ENCODE data around the gene GLUD1.
"Not testable (repeated sequence)": the region's sequence is repeated elsewhere in the genome, so short reads cannot be mapped to it uniquely, and the experiment has no call there.

Gene GLUD1

GRCh38 chr10:87089746-87090145 lies 4.9 kb downstream of the GLUD1 start:
- no peak for DNase-seq

GRCh38 chr10:87085537-87085936 lies 9.1 kb downstream of the GLUD1 start:
- no peak for DNase-seq

- DNase-seq = not testable (repeated sequence)
Measured at GRCh38 chr10:87084291-87084782, 10.3 kb downstream of the GLUD1 start.

- not testable (repeated sequence) for DNase-seq
Measured at GRCh38 chr10:87083576-87084290, 10.9 kb downstream of the GLUD1 start.

- DNase-seq = not testable (repeated sequence)
Measured at GRCh38 chr10:87082219-87082618, 12.4 kb downstream of the GLUD1 start.

- not testable (repeated sequence) for DNase-seq
Measured at GRCh38 chr10:87081574-87081973, 13.1 kb downstream of the GLUD1 start.

GRCh38 chr10:87080621-87081020 lies 14.0 kb downstream of the GLUD1 start:
- not testable (repeated sequence) for DNase-seq

GRCh38 chr10:87079106-87079836 lies 15.4 kb downstream of the GLUD1 start:
- no peak for DNase-seq

GRCh38 chr10:87076421-87076820 lies 18.2 kb downstream of the GLUD1 start:
- DNase-seq = not testable (repeated sequence)

- DNase-seq = no peak
Measured at GRCh38 chr10:87072449-87072848, 22.2 kb downstream of the GLUD1 start.

GRCh38 chr10:87068281-87068680 lies 26.4 kb downstream of the GLUD1 start:
- DNase-seq = no peak

GRCh38 chr10:87066865-87067264 lies 27.8 kb downstream of the GLUD1 start:
- no peak for DNase-seq

GRCh38 chr10:87066178-87066577 lies 28.5 kb downstream of the GLUD1 start:
- no peak for DNase-seq

- no peak for DNase-seq
Measured at GRCh38 chr10:87064651-87065050, 30.0 kb downstream of the GLUD1 start.

- no peak for DNase-seq
Measured at GRCh38 chr10:87060280-87060928, 34.2 kb downstream of the GLUD1 start.

GRCh38 chr10:87059401-87059800 lies 35.2 kb downstream of the GLUD1 start:
- DNase-seq = no peak

GRCh38 chr10:87058171-87058570 lies 36.5 kb downstream of the GLUD1 start:
- no peak for DNase-seq

- no peak for DNase-seq
Measured at GRCh38 chr10:87054373-87055295, 40.0 kb downstream of the GLUD1 start.

GRCh38 chr10:87053577-87054181 lies 41.0 kb downstream of the GLUD1 start:
- peak in 1 of 2 experiments; percentile 19 for DNase-seq

GRCh38 chr10:87053111-87053510 lies 41.5 kb downstream of the GLUD1 start:
- DNase-seq = peak; percentile 45 to 59

GRCh38 chr10:87045434-87045938 lies 49.2 kb downstream of the GLUD1 start:
- no peak for DNase-seq

GRCh38 chr10:87043579-87043978 lies 51.1 kb downstream of the GLUD1 start:
- DNase-seq = not testable (repeated sequence)

All from NCI-H1930 (cell line).